Caco-2 (cell line): ENCODE measurements around the gene SCN4A. TPM values are rescaled to one million over a fixed set of nuclear protein-coding genes. Genes with fewer than 3 reads are reported as not detected.
"Not testable (repeated sequence)": the region's sequence is repeated elsewhere in the genome, so short reads cannot be mapped to it uniquely, and the experiment has no call there.

Source experiments
- BruUV-seq: library from RNA; stranded (reverse); fragments of 400-500 nt; replicated peaks from 2 replicates; lab custom pipeline; 2021; lab: Mats Ljungman, UMichigan
- CTCF ChIA-PET: fragments of 300-600 bp; sonication (Branson Sonifier 250); formaldehyde crosslinking; loops from one replicate; lab custom pipeline; 2022; ENCODE audit warnings: antibody characterized with exemption; lab: Charles Lee
- POLR2A ChIA-PET: fragments of 300-600 bp; sonication (Branson Sonifier 250); formaldehyde crosslinking; loops from one replicate; lab custom pipeline; 2022; ENCODE audit warnings: antibody characterized with exemption; lab: Charles Lee
- DNase-seq, 2 experiments: peaks; one replicate each; pipeline versions ENCODE4 v3.0.0 to v3.0.0-alpha.2; 2020 to 2022
- H3K27me3 ChIP-seq: replicated peaks from 2 replicates; pipeline ENCODE4 v1.6.0; 2011; ENCODE audit warnings: low read length; ENCODE audit not compliant: control insufficient read depth, insufficient read depth
- H3K36me3 ChIP-seq: 2 replicates; pipeline ENCODE4 v1.5.1; 2011; ENCODE audit warnings: low read length; ENCODE audit not compliant: control insufficient read depth, insufficient read depth
- H3K4me1 ChIP-seq: fragments of 250-450 bp; sonication (Bioruptor Pico); 2 replicates; pipeline ENCODE4 v1.5.1; 2020; ENCODE audit warnings: mild to moderate bottlenecking
- H3K4me3 ChIP-seq: 2 replicates; pipeline ENCODE4 v1.5.1; 2011; ENCODE audit warnings: low read depth, mild to moderate bottlenecking, control low read depth, low read length
- H3K9me3 ChIP-seq: fragments of 250-450 bp; sonication (Bioruptor Pico); 2 replicates; pipeline ENCODE4 v1.5.1; 2020; ENCODE audit warnings: mild to moderate bottlenecking, moderate library complexity
- H3K27ac Mint-ChIP-seq: one replicate; pipeline ENCODE4 v1.8.0; 2022; ENCODE audit warnings: mixed read lengths; ENCODE audit not compliant: unreplicated experiment
- H3K27me3 Mint-ChIP-seq: one replicate; pipeline ENCODE4 v1.8.0; 2022; ENCODE audit warnings: mixed read lengths; ENCODE audit not compliant: insufficient read depth, unreplicated experiment
- H3K36me3 Mint-ChIP-seq: one replicate; pipeline ENCODE4 v1.8.0; 2022; ENCODE audit warnings: mild to moderate bottlenecking, mixed read lengths; ENCODE audit not compliant: insufficient read depth, unreplicated experiment
- H3K4me1 Mint-ChIP-seq: one replicate; pipeline ENCODE4 v1.8.0; 2022; ENCODE audit warnings: low read depth, mixed read lengths; ENCODE audit not compliant: unreplicated experiment
- H3K4me3 Mint-ChIP-seq: one replicate; pipeline ENCODE4 v1.8.0; 2022; ENCODE audit warnings: mild to moderate bottlenecking, moderate library complexity, mixed read lengths; ENCODE audit not compliant: unreplicated experiment
- H3K9me3 Mint-ChIP-seq: one replicate; pipeline ENCODE4 v1.8.0; 2022; ENCODE audit warnings: mixed read lengths; ENCODE audit not compliant: unreplicated experiment
- intact Hi-C: fragments of 100-400 bp; cut with micrococcal nuclease; formaldehyde crosslinking; loops from one replicate; pipeline ENCODE4 v1.10.0; 2022; ENCODE audit not compliant: unreplicated experiment
- total RNA-seq: library from RNA; stranded (reverse); gene quantifications from 2 replicates; pipeline ENCODE4 v1.2.3, GENCODE V29; 2022
- TF ChIP-seq, protein P1 (sequence below), 2 experiments: fragments of 200-600 bp in 1 of 2; IDR thresholded peaks; 1 replicate in 1 of 2; 2 replicates in 1 of 2; pipeline versions ENCODE4 v1.5.1 to v1.8.0; 2011 to 2022; ENCODE audit warnings: antibody characterized with exemption in 1 of 2, control low read depth in 1 of 2, inconsistent platforms in 1 of 2, low read depth in 1 of 2, low read length in 1 of 2, mild to moderate bottlenecking in 1 of 2, moderate library complexity in 1 of 2; ENCODE audit not compliant: insufficient read depth in 1 of 2, severe bottlenecking in 1 of 2, unreplicated experiment in 1 of 2

Gene SCN4A
- total RNA-seq, 1 experiment from 2014 or later: not detected

- H3K27ac Mint-ChIP-seq, POLR2A ChIA-PET, H3K4me3 ChIP-seq, H3K9me3 Mint-ChIP-seq, intact Hi-C loops, H3K36me3 Mint-ChIP-seq, H3K4me3 Mint-ChIP-seq, H3K9me3 ChIP-seq, H3K36me3 ChIP-seq, H3K4me1 ChIP-seq, H3K27me3 ChIP-seq, BruUV-seq: not testable (repeated sequence)
- Mint-ChIP-seq H3K4me1 (peaks cover 11% of the 10 kb centered on the region), H3K27me3 (peaks cover 17% of the 10 kb centered on the region)
- CTCF ChIA-PET: interaction anchor here (0.6 kb wide), 1 partner anchor 11 kb away, joined by 6 read pairs; no protein-coding TSS in a partner anchor
- peak in 1 of 2 experiments; percentile 10 for DNase-seq
Measured at GRCh38 chr17:63894021-63894420, 78.7 kb downstream of the SCN4A start.

- intact Hi-C loops, H3K4me3 ChIP-seq, POLR2A ChIA-PET, H3K4me1 ChIP-seq, H3K36me3 ChIP-seq, H3K4me3 Mint-ChIP-seq, H3K27me3 ChIP-seq, H3K27me3 Mint-ChIP-seq, H3K9me3 ChIP-seq, BruUV-seq, H3K27ac Mint-ChIP-seq, H3K9me3 Mint-ChIP-seq, H3K36me3 Mint-ChIP-seq: not testable (repeated sequence)
- H3K4me1 Mint-ChIP-seq: peaks cover 13% of the 10 kb centered on the region
- CTCF ChIA-PET: interaction anchor here (0.6 to 1.2 kb wide), 4 partner anchors 19 to 96 kb away, joined by 3 to 4 read pairs (median 3); no protein-coding TSS in a partner anchor
- TF ChIP-seq, protein P1, sequence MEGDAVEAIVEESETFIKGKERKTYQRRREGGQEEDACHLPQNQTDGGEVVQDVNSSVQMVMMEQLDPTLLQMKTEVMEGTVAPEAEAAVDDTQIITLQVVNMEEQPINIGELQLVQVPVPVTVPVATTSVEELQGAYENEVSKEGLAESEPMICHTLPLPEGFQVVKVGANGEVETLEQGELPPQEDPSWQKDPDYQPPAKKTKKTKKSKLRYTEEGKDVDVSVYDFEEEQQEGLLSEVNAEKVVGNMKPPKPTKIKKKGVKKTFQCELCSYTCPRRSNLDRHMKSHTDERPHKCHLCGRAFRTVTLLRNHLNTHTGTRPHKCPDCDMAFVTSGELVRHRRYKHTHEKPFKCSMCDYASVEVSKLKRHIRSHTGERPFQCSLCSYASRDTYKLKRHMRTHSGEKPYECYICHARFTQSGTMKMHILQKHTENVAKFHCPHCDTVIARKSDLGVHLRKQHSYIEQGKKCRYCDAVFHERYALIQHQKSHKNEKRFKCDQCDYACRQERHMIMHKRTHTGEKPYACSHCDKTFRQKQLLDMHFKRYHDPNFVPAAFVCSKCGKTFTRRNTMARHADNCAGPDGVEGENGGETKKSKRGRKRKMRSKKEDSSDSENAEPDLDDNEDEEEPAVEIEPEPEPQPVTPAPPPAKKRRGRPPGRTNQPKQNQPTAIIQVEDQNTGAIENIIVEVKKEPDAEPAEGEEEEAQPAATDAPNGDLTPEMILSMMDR (IDR thresholded peaks at IDR 0.05; ENCODE audit: insufficient read depth in 1 of 2, low read depth in 1 of 2, low read length in 1 of 2, severe bottlenecking in 1 of 2, unreplicated experiment in 1 of 2): peak in 1 of 2 experiments; percentile 43
- peak; percentile 37 to 40 for DNase-seq
Measured at GRCh38 chr17:63892316-63893037, 80.2 kb downstream of the SCN4A start.

DNA sequence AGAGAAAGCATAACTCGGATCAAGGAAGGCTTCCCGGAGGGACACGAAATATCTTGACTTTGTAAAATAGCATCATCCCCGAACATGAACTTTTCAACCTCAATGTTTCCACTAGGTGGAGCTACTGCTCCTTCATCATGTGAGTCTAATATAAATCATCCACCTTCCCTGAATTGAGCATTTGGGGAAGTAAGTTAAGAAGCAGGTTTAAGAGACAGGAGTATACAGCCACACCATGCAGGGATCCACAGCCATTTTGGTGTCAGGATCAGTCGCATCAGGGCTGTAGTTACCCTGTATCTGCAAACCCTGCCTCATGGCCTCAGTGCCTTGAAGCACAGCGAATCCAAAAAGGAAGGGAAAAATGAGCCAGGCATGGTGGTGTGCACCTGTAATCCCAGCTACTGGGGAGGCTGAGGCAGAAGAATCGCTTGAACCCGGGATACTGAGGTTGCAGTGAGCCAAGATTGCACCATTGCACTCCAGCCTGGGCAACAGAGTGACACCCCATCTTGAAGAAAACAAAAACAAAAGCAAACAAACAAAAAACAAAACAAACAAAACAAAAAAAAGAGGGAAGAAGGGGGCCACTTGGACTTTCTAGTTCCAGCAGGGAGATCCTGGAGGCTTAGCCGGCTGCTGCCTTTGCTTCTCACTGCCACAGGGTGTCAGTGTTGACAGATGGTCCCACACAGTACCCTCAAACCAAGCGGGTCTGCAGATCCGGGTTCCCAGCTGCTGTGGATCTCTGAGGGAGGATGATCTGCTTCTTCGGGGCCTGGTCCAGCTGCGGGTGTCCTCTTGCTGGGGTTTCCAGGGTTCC is 83.5 kb downstream of the SCN4A start:
- TF ChIP-seq, protein P1 (IDR thresholded peaks at IDR 0.05; ENCODE audit: insufficient read depth in 1 of 2, low read depth in 1 of 2, low read length in 1 of 2, severe bottlenecking in 1 of 2, unreplicated experiment in 1 of 2): peak; percentile 56 to 58
- not testable (repeated sequence) for H3K36me3 ChIP-seq

More for the DNA sequence above, 83.5 kb downstream of the SCN4A start:
- H3K4me3 Mint-ChIP-seq, H3K27me3 ChIP-seq, H3K27ac Mint-ChIP-seq, intact Hi-C loops, BruUV-seq, H3K9me3 Mint-ChIP-seq, H3K9me3 ChIP-seq, H3K36me3 Mint-ChIP-seq, H3K27me3 Mint-ChIP-seq, H3K4me1 ChIP-seq, H3K4me3 ChIP-seq, POLR2A ChIA-PET: not testable (repeated sequence)
- peak; percentile 56 to 58 for DNase-seq
- peaks cover 13% of the 10 kb centered on the region for H3K4me1 Mint-ChIP-seq
- CTCF ChIA-PET: interaction anchor here (0.8 to 1.8 kb wide), 4 partner anchors 8 to 244 kb away, joined by 4 to 8 read pairs (median 6); partner anchors contain the start of gene CSHL1

Other genes starting within 250 kb of the SCN4A start
- 23.4 and 24.7 TPM in 2 replicates for gene STRADA, start 231.1 kb downstream of the SCN4A start, total RNA-seq
- gene CCDC47, start 199.3 kb downstream of the SCN4A start, total RNA-seq: 125 and 129 TPM in 2 replicates
- 179 and 183 TPM in 2 replicates for gene DDX42, start 198.7 kb downstream of the SCN4A start, total RNA-seq
- gene PSMC5, start 145.5 kb downstream of the SCN4A start, total RNA-seq: 197 TPM in 2 replicates
- gene FTSJ3, start 145.3 kb downstream of the SCN4A start, total RNA-seq: 75.9 and 76.3 TPM in 2 replicates
- gene SMARCD2, start 130.2 kb downstream of the SCN4A start, total RNA-seq: 134 TPM in 2 replicates
- not detected in 2 replicates for gene CSH2, start 99.2 kb downstream of the SCN4A start, total RNA-seq
- not detected in 2 replicates for gene GH2, start 91.0 kb downstream of the SCN4A start, total RNA-seq
- not detected in 2 replicates for gene CSH1, start 76.3 kb downstream of the SCN4A start, total RNA-seq
- not detected in 2 replicates for gene CSHL1, start 61.7 kb downstream of the SCN4A start, total RNA-seq
- gene GH1, start 54.1 kb downstream of the SCN4A start, total RNA-seq: not detected in 2 replicates
- gene CD79B, start 40.6 kb downstream of the SCN4A start, total RNA-seq: not detected in 2 replicates
- gene PRR29, start 25.4 kb upstream of the SCN4A start, total RNA-seq: not detected in 2 replicates
- gene ICAM2, start 47.7 kb upstream of the SCN4A start, total RNA-seq: 1.9 and 2.0 TPM in 2 replicates
- 24.3 and 27.5 TPM in 2 replicates for gene ERN1, start 157.2 kb upstream of the SCN4A start, total RNA-seq